HepG2 (cell line): ENCODE data around the gene OSBPL3. TPM values are rescaled to one million over a fixed set of nuclear protein-coding genes. Genes with fewer than 3 reads are reported as not detected.
A peak's percentile ranks its signal among the peaks of the same experiment; 100 is the strongest.

Source experiments
- ATAC-seq: fragments of 200-7000 bp; cut with Tn5 transposase; 3 replicates; pipeline ENCODE4 v1.9.1; 2020; ENCODE audit warnings: mild to moderate bottlenecking, moderate library complexity
- BruUV-seq: library from RNA; stranded (reverse); fragments of 400-500 nt; replicated peaks from 2 replicates; lab custom pipeline; 2021; lab: Mats Ljungman, UMichigan
- CTCF ChIA-PET: fragments of 300-600 bp; formaldehyde crosslinking; extraction: SDS; loops from one replicate; lab custom pipeline; 2021; ENCODE audit warnings: low total read pairs, inconsistent platforms, low intra/inter-chr PET ratio; lab: Yijun Ruan, JAX
- POLR2A ChIA-PET: fragments of 350-600 bp; sonication (Branson Sonifier 250); formaldehyde crosslinking; loops from one replicate; lab custom pipeline; 2020; ENCODE audit warnings: antibody characterized with exemption, inconsistent platforms; lab: Yijun Ruan, JAX
- DNase-seq: peaks from one replicate; pipeline ENCODE4 v3.0.0-alpha.2; 2015; ENCODE audit warnings: low spot score
- FAIRE-seq: peaks from 3 replicates; lab custom pipeline; 2011; peaks lifted over from hg19 to GRCh38; lab: Jason Lieb, UNC
- H2AFZ ChIP-seq: one replicate; pipeline ENCODE4 v1.6.1; 2011; ENCODE audit warnings: low read length, inconsistent platforms
- H3K27ac ChIP-seq: fragments of 300-600 bp; 3 replicates; pipeline ENCODE4 v1.8.0; 2011; ENCODE audit warnings: mixed run types, mild to moderate bottlenecking, mixed read lengths, low read length, inconsistent platforms; ENCODE audit not compliant: insufficient read depth; ENCODE audit errors: extremely low read length
- H3K27me3 ChIP-seq, 2 experiments: fragments of 200-600 bp in 1 of 2; 2 replicates in 1 of 2; 3 replicates in 1 of 2; pipeline versions ENCODE4 v1.6.0 to v1.8.0; 2011; ENCODE audit warnings: low read length in 2 of 2, mild to moderate bottlenecking in 2 of 2, moderate library complexity in 2 of 2, inconsistent platforms in 1 of 2; ENCODE audit not compliant: insufficient read depth in 2 of 2, control insufficient read depth in 1 of 2
- H3K36me3 ChIP-seq, 2 experiments: fragments of 200-600 bp in 1 of 2; replicated peaks in 1 of 2; 2 replicates in 1 of 2; 3 replicates in 1 of 2; pipeline versions ENCODE4 v1.5.1 to v1.8.0; 2011; ENCODE audit warnings: low read length in 2 of 2, inconsistent platforms in 1 of 2; ENCODE audit not compliant: insufficient read depth in 2 of 2, control insufficient read depth in 1 of 2
- H3K4me1 ChIP-seq: 2 replicates; pipeline ENCODE4 v1.5.1; 2012; ENCODE audit warnings: low read length, inconsistent platforms; ENCODE audit not compliant: insufficient read depth
- H3K4me2 ChIP-seq: 2 replicates; pipeline ENCODE4 v1.6.0; 2011; ENCODE audit warnings: low read depth, low read length, inconsistent platforms
- H3K4me3 ChIP-seq, 3 experiments: fragments of 200-600 bp in 1 of 3; sonication (generic), shearing (Covaris generic) in 1 of 3; replicated peaks in 1 of 3; 2 replicates each; pipeline ENCODE4 v1.5.1; 2011 to 2016; ENCODE audit warnings: low read length in 3 of 3, inconsistent platforms in 2 of 3, low read depth in 2 of 3, mild to moderate bottlenecking in 2 of 3, control low read depth in 1 of 3, mixed read lengths in 1 of 3; ENCODE audit not compliant: insufficient read depth in 1 of 3
- H3K79me2 ChIP-seq: one replicate; pipeline ENCODE4 v1.6.1; 2011; ENCODE audit warnings: low read length, inconsistent platforms; ENCODE audit not compliant: insufficient read depth
- H3K9ac ChIP-seq: 2 replicates; pipeline ENCODE4 v1.6.0; 2011; ENCODE audit warnings: mild to moderate bottlenecking, low read depth, low read length, inconsistent platforms; ENCODE audit not compliant: insufficient read depth
- H3K9me3 ChIP-seq: 2 replicates; pipeline ENCODE4 v1.5.1; 2012; ENCODE audit warnings: mild to moderate bottlenecking, low read length
- H4K20me1 ChIP-seq: 2 replicates; pipeline ENCODE4 v1.6.0; 2011; ENCODE audit warnings: inconsistent platforms, mild to moderate bottlenecking, low read length, moderate library complexity; ENCODE audit not compliant: insufficient read depth
- CEBPB ChIP-seq: IDR thresholded peaks from 2 replicates; pipeline ENCODE4 v1.6.1; 2011; ENCODE audit warnings: low read depth, low read length, improper control_type of control experiment, borderline replicate concordance
- KLF11 ChIP-seq: IDR thresholded peaks from 2 replicates; pipeline ENCODE4 v1.6.1; 2016; ENCODE audit warnings: missing compliant biosample characterization
- SAP130 ChIP-seq: IDR thresholded peaks from 2 replicates; pipeline ENCODE4 v1.6.1; 2016; ENCODE audit warnings: low read depth
- SMAD1 ChIP-seq: sonication (generic); formaldehyde crosslinking; IDR thresholded peaks from 2 replicates; pipeline ENCODE4 v1.4.0; 2020; ENCODE audit warnings: missing genetic modification reagents, low read depth, mild to moderate bottlenecking, borderline replicate concordance
- SNAPC2 ChIP-seq: sonication (generic); formaldehyde crosslinking; IDR thresholded peaks from 2 replicates; pipeline ENCODE4 v1.8.1; 2022; ENCODE audit warnings: mild to moderate bottlenecking, missing genetic modification reagents
- STAG1 ChIP-seq: sonication (generic); formaldehyde crosslinking; IDR thresholded peaks from 2 replicates; pipeline ENCODE4 v1.4.0; 2020; ENCODE audit warnings: missing genetic modification reagents
- SUZ12 ChIP-seq: fragments of 150-350 bp; IDR thresholded peaks from 2 replicates; pipeline ENCODE4 v1.6.1; 2014; ENCODE audit warnings: low read depth, low read length
- ZC3H13 ChIP-seq: sonication (generic); formaldehyde crosslinking; IDR thresholded peaks from 2 replicates; pipeline ENCODE4 v1.8.1; 2023; ENCODE audit warnings: mild to moderate bottlenecking, missing genetic modification reagents, moderate library complexity
- ZFP82 ChIP-seq: sonication (generic); formaldehyde crosslinking; IDR thresholded peaks from 2 replicates; pipeline ENCODE4 v1.5.1; 2020; ENCODE audit warnings: mild to moderate bottlenecking, missing genetic modification reagents, borderline replicate concordance
- ZIK1 ChIP-seq: sonication (generic); formaldehyde crosslinking; IDR thresholded peaks from 2 replicates; pipeline ENCODE4 v1.5.0; 2020; ENCODE audit warnings: mild to moderate bottlenecking, low read depth, missing genetic modification reagents, borderline replicate concordance
- ZNF567 ChIP-seq: sonication (generic); formaldehyde crosslinking; IDR thresholded peaks from 2 replicates; pipeline ENCODE4 v1.8.1; 2023; ENCODE audit warnings: mild to moderate bottlenecking, missing genetic modification reagents, borderline replicate concordance
- ZNF660 ChIP-seq: sonication (generic); formaldehyde crosslinking; IDR thresholded peaks from 2 replicates; pipeline ENCODE4 v1.5.1; 2020; ENCODE audit warnings: mild to moderate bottlenecking, low read depth, missing genetic modification reagents, borderline replicate concordance
- WGBS: methylation state at CpG from one replicate; pipeline ENCODE4 v1.1.6; 2017; ENCODE audit warnings: low lambda C conversion rate; 5-methylcytosine and 5-hydroxymethylcytosine counted together
- in situ Hi-C: cut with HindIII; loops from 2 replicates; pipeline ENCODE4 v1.10.0; 2017; ENCODE audit warnings: low pct_unique_long_range_greater_than_20kb; ENCODE audit not compliant: extremely low pct_ligation_motif_present
- intact Hi-C: fragments of 100-400 bp; cut with micrococcal nuclease; formaldehyde crosslinking; loops from one replicate; pipeline ENCODE4 v1.10.0; 2022; ENCODE audit not compliant: unreplicated experiment
- polyA plus RNA-seq, 8 experiments: library from polyadenylated mRNA; depleted of rRNA in 3 of 8; stranded (reverse) in 7 of 8; unstranded in 1 of 8; fragments of >200 nt; fragmentation: Illumina TruSeq in 4 of 8; extraction: Trizol in 4 of 8; gene quantifications; 2 replicates each; pipeline versions ENCODE4 v1.2.1 to v1.2.3, GENCODE V29; 2011 to 2016; ENCODE audit warnings: low read depth in 4 of 8, missing spikeins in 1 of 8, mixed read lengths in 1 of 8; ENCODE audit not compliant: insufficient read depth in 1 of 8
- total RNA-seq, 5 experiments: library from RNA; depleted of rRNA; stranded (reverse); fragments of >200 nt; fragmentation: Illumina TruSeq; extraction: Trizol; gene quantifications; 2 replicates each; pipeline ENCODE4 v1.2.3, GENCODE V29; 2016; ENCODE audit warnings: low read depth in 1 of 5
- TF ChIP-seq, protein P1 (sequence below): sonication (generic); IDR thresholded peaks from 2 replicates; pipeline ENCODE4 v1.6.1; 2016; ENCODE audit warnings: low read depth, borderline replicate concordance
- TF ChIP-seq, protein P2 (sequence below): sonication (generic); formaldehyde crosslinking; conservative IDR thresholded peaks from 2 replicates; pipeline ENCODE4 v1.8.0; 2022; ENCODE audit warnings: mild to moderate bottlenecking, moderate library complexity, missing genetic modification reagents

Gene OSBPL3
- total and polyA plus RNA-seq, 2 of the 13 experiments (the other 11 are each of a cell fraction or from before 2014, with no cell fraction given) = 8.8 to 28.9 TPM

DNA sequence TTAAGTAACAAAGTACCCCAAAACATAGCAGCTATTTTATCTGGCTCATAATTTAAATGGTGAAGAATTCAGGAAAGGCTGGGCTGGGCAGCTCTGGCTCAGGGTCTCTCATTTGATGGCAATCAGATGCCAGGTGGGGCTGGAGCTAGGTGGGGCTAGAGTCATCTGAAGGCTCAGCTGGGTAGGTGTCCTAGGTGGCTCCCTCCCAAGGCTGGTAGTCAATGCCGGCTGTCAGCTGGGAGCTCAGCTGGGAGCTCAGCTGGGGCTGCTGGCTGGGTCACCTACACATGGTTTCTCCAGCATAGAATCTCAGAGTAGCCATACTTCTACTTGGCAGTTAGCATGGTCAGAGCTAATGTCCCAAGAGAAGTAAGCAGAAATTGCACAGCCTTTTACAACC is 34.1 kb downstream of the OSBPL3 start:
- Histone ChIP-seq H3K9me3 (no peaks in the 10 kb centered on the region), H2AFZ (no peak overlapping the region), H3K4me1 (peaks cover 16% of the 10 kb centered on the region), H3K79me2 (peaks cover 55% of the 10 kb centered on the region), H3K27ac (no peak overlapping the region), H4K20me1 (no peaks in the 10 kb centered on the region), H3K36me3 (no peaks in the 10 kb centered on the region), H3K27me3 (no peaks in the 10 kb centered on the region), H3K4me3 (no peak overlapping the region), H3K9ac (no peak overlapping the region), H3K4me2 (no peak overlapping the region)
- no peak for FAIRE-seq
- no TSS peak for BruUV-seq
- intact Hi-C loops = no loop called here
- TF ChIP-seq SAP130 (peak; percentile 32; the same call in 1 of the 2 replicates), SUZ12 (no peak), STAG1 (CRISPR knock-in tag) (peak; percentile 26), SMAD1 (no peak), ZC3H13 (no peak)
- TF ChIP-seq, protein P1, sequence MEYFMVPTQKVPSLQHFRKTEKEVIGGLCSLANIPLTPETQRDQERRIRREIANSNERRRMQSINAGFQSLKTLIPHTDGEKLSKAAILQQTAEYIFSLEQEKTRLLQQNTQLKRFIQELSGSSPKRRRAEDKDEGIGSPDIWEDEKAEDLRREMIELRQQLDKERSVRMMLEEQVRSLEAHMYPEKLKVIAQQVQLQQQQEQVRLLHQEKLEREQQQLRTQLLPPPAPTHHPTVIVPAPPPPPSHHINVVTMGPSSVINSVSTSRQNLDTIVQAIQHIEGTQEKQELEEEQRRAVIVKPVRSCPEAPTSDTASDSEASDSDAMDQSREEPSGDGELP = peak; percentile 81; the same call in 1 of the 2 replicates
- WGBS = 0% methylated on average over 1 of the region's 1 CpG
- peak; percentile 69 for ATAC-seq
- in situ Hi-C loops = no loop called here
- POLR2A ChIA-PET = interaction anchor here (1.3 to 1.6 kb wide), 2 partner anchors 34 to 179 kb away, joined by 3 to 6 read pairs; partner anchors contain the start of genes CYCS and OSBPL3
- CTCF ChIA-PET = no interaction called here
- DNase-seq = no peak

DNA sequence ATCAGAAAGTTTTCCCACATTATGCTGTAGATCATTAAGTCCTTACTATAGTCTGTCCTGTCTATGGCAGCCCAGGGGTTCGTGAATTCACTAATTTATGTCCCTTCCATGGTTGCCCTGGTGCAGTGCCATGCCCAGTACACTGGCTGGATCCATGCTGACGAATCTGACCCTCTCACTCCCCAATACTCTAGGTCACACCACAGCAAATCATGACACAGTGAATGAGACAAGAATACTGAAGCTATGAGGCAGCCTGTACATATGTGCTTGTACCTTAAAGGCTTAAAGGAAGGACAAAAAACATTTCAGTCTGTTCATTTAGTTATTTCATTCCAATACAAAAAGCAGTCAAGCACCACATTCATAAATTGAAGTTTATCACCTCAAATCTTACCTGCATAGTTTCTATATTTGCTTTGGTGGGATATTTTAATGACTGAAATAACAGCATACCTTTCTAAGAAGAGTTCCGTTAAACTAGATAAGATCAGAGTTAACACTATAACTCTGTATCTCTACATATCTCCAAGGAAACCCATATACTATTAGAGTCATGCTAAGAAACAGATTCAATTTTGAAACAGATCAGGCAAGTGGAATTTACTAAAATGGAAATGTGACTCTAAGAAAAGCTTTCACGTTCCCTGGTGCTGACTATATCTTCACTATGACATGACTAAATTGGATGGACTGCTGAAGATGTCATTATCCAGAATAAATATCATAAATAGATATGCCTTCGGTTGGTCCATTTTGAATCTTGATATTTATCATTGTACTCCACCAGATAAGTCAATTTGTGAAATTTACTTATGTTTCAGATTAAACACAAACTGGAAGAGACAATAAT is 36.7 kb downstream of the OSBPL3 start:
- no peak for FAIRE-seq
- H4K20me1 ChIP-seq = no peaks in the 10 kb centered on the region
- H3K9me3 ChIP-seq = no peaks in the 10 kb centered on the region
- DNase-seq = no peak
- H3K79me2 ChIP-seq = peaks cover 53% of the 10 kb centered on the region
- H2AFZ ChIP-seq = no peak overlapping the region
- ChIA-PET POLR2A (no interaction called here), CTCF (no interaction called here)
- no peak overlapping the region for H3K4me3 ChIP-seq
- H3K27ac ChIP-seq = no peak overlapping the region
- no peaks in the 10 kb centered on the region for H3K36me3 ChIP-seq
- H3K4me2 ChIP-seq = no peak overlapping the region
- 95% methylated on average over 5 of the region's 5 CpGs for WGBS
- no peak overlapping the region for H3K9ac ChIP-seq
- peaks cover 16% of the 10 kb centered on the region for H3K4me1 ChIP-seq
- BruUV-seq = no TSS peak
- in situ Hi-C loops = no loop called here
- intact Hi-C loops = no loop called here
- no peaks in the 10 kb centered on the region for H3K27me3 ChIP-seq
- ATAC-seq = no peak
- TF ChIP-seq ZIK1 (CRISPR knock-in tag) (no peak), SNAPC2 (CRISPR knock-in tag) (no peak), CEBPB (no peak), KLF11 (CRISPR knock-in tag) (no peak), ZNF567 (no peak), ZC3H13 (no peak), ZFP82 (CRISPR knock-in tag) (no peak), ZNF660 (CRISPR knock-in tag) (no peak)
- TF ChIP-seq, protein P2, sequence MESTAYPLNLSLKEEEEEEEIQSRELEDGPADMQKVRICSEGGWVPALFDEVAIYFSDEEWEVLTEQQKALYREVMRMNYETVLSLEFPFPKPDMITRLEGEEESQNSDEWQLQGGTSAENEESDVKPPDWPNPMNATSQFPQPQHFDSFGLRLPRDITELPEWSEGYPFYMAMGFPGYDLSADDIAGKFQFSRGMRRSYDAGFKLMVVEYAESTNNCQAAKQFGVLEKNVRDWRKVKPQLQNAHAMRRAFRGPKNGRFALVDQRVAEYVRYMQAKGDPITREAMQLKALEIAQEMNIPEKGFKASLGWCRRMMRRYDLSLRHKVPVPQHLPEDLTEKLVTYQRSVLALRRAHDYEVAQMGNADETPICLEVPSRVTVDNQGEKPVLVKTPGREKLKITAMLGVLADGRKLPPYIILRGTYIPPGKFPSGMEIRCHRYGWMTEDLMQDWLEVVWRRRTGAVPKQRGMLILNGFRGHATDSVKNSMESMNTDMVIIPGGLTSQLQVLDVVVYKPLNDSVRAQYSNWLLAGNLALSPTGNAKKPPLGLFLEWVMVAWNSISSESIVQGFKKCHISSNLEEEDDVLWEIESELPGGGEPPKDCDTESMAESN (CRISPR knock-in tag) = no peak
